ENCODE results near the gene KRI1. TPM values are rescaled to one million over a fixed set of nuclear protein-coding genes. Genes with fewer than 3 reads are reported as not detected.
A peak's percentile ranks its signal among the peaks of the same experiment; 100 is the strongest.
"Not testable (repeated sequence)": the region's sequence is repeated elsewhere in the genome, so short reads cannot be mapped to it uniquely, and the experiment has no call there.

The KRI1 gene
- total RNA-seq, 1 experiment from 2014 or later: 24.5 TPM

GRCh38 chr19:10543420-10544241 is 22.2 kb downstream of the KRI1 start, which contains the start of gene ATG4D:
Gene ATG4D, plus strand, starts transcription at chr19:10543904. Its CDS starts 187 bp downstream, at chr19:10544091.
- Histone ChIP-seq H3K4me3 (peak within 1 kb of the TSS; percentile 82), H3F3A (ENCODE audit: insufficient read depth, low read depth) (no peaks in the 10 kb centered on the region; the same call in 1 of the 2 replicates), H3K27ac (no peak within 1 kb of the TSS), H3K9me2 (ENCODE audit: insufficient read depth) (no peaks in the 10 kb centered on the region), H3K9me3 (ENCODE audit: insufficient read depth, low read depth) (no peaks in the 10 kb centered on the region), H3K4me1 (replicated peaks; ENCODE audit: insufficient read depth) (peaks cover 6% of the 10 kb centered on the region; the same call in 1 of the 2 replicates), H3K4me2 (peak within 1 kb of the TSS; percentile 76), H4K20me1 (ENCODE audit: insufficient read depth) (no peaks in the 10 kb centered on the region), H2AFZ (peak within 1 kb of the TSS; percentile 78), H3K79me2 (ENCODE audit: low read depth) (peaks cover 10% of the 10 kb centered on the region), H3K27me3 (ENCODE audit: insufficient read depth, low read depth) (no peaks in the 10 kb centered on the region), H3K36me3 (ENCODE audit: low read depth) (no peaks in the 10 kb centered on the region)
- DNase-seq: peak; percentile 87 to 95
- intact Hi-C loops (cut with micrococcal nuclease; ENCODE audit: unreplicated experiment): loop anchor here (5.0 kb wide), 1 partner anchor 41 kb away; the partner anchor contains the start of gene KEAP1
- BruUV-seq (replicated peaks): no TSS peak
- TF ChIP-seq CTCF (conservative IDR thresholded peaks at IDR 0.05) (no peak), EZH2 (IDR thresholded peaks at IDR 0.05; ENCODE audit: low read depth) (no peak)
- CTCF ChIA-PET: no interaction called here
- POLR2A ChIA-PET (ENCODE audit: unreplicated experiment): interaction anchor here (0.6 to 0.7 kb wide), 2 partner anchors 18 to 21 kb away, joined by 9 to 17 read pairs; no protein-coding TSS in a partner anchor

- intact Hi-C loops (cut with micrococcal nuclease; ENCODE audit: unreplicated experiment): loop anchor here (5.0 kb wide), 1 partner anchor 41 kb away; the partner anchor contains the start of gene KEAP1
- Histone ChIP-seq H3K9me2 (ENCODE audit: insufficient read depth) (no peaks in the 10 kb centered on the region), H3K36me3 (ENCODE audit: low read depth) (no peaks in the 10 kb centered on the region), H3F3A (ENCODE audit: insufficient read depth, low read depth) (peaks cover 5% of the 10 kb centered on the region; the same call in 1 of the 2 replicates), H3K4me2 (peak overlapping the region; percentile 76), H3K79me2 (ENCODE audit: low read depth) (peaks cover 10% of the 10 kb centered on the region), H2AFZ (peak overlapping the region; percentile 78), H3K4me1 (replicated peaks; ENCODE audit: insufficient read depth) (peaks cover 6% of the 10 kb centered on the region; the same call in 1 of the 2 replicates), H4K20me1 (ENCODE audit: insufficient read depth) (no peaks in the 10 kb centered on the region), H3K4me3 (peak overlapping the region; percentile 82), H3K27ac (no peak overlapping the region), H3K27me3 (ENCODE audit: insufficient read depth, low read depth) (no peaks in the 10 kb centered on the region), H3K9me3 (ENCODE audit: insufficient read depth, low read depth) (no peaks in the 10 kb centered on the region)
- no peak for DNase-seq
- no peak for TF ChIP-seq CTCF (conservative IDR thresholded peaks at IDR 0.05)
- no peak for TF ChIP-seq EZH2 (IDR thresholded peaks at IDR 0.05; ENCODE audit: low read depth)
- BruUV-seq (replicated peaks): no TSS peak
- ChIA-PET POLR2A (ENCODE audit: unreplicated experiment) (interaction anchor here (0.6 to 0.7 kb wide), 2 partner anchors 19 to 20 kb away, joined by 9 to 17 read pairs; no protein-coding TSS in a partner anchor), CTCF (no interaction called here)
Observed at GRCh38 chr19:10543059-10543419, 22.8 kb downstream of the KRI1 start.

- H3K79me2 ChIP-seq (ENCODE audit: low read depth); BruUV-seq (replicated peaks); H3K9me2 ChIP-seq (ENCODE audit: insufficient read depth); H3K36me3 ChIP-seq (ENCODE audit: low read depth); H3K27me3 ChIP-seq (ENCODE audit: insufficient read depth, low read depth); intact Hi-C loops (cut with micrococcal nuclease; ENCODE audit: unreplicated experiment); CTCF ChIA-PET; POLR2A ChIA-PET (ENCODE audit: unreplicated experiment); H3K4me3 ChIP-seq; DNase-seq; H3K9me3 ChIP-seq (ENCODE audit: insufficient read depth, low read depth); H4K20me1 ChIP-seq (ENCODE audit: insufficient read depth); H3K4me1 ChIP-seq (replicated peaks; ENCODE audit: insufficient read depth); H2AFZ ChIP-seq; H3K4me2 ChIP-seq; H3K27ac ChIP-seq: not testable (repeated sequence)
- H3F3A ChIP-seq (ENCODE audit: insufficient read depth, low read depth): peaks cover 13% of the 10 kb centered on the region; the same call in 1 of the 2 replicates
Observed at GRCh38 chr19:10539016-10539415, 26.8 kb downstream of the KRI1 start.
